GM18505 (cell line): ENCODE measurements around the gene FEM1B.

Experiments used
- ATAC-seq: cut with Tn5 transposase; IDR thresholded peaks from one replicate; pipeline ENCODE4 v1.9.1; 2021; ENCODE audit not compliant: unreplicated experiment
- POLR2A ChIP-seq: IDR thresholded peaks from 4 replicates; pipeline ENCODE4 v1.6.1; 2011; ENCODE audit warnings: borderline replicate concordance; ENCODE audit not compliant: insufficient read depth, insufficient read length; ENCODE audit errors: extremely low read depth

The FEM1B gene

GRCh38 chr15:68312701-68313204 is 35.2 kb downstream of the FEM1B start:
- TF ChIP-seq POLR2A, result no peak
- no peak for ATAC-seq

GRCh38 chr15:68313501-68314410 is 36.2 kb downstream of the FEM1B start:
- ATAC-seq, result no peak
- no peak for TF ChIP-seq POLR2A

GRCh38 chr15:68314563-68314962 is 37.0 kb downstream of the FEM1B start:
- no peak for ATAC-seq
- no peak for TF ChIP-seq POLR2A

- no peak for TF ChIP-seq POLR2A
- no peak for ATAC-seq
Observed at GRCh38 chr15:68315035-68315434, 37.5 kb downstream of the FEM1B start.

GRCh38 chr15:68315495-68316031 is 38.0 kb downstream of the FEM1B start:
- ATAC-seq, result no peak
- no peak for TF ChIP-seq POLR2A

- ATAC-seq, result no peak
- no peak for TF ChIP-seq POLR2A
Observed at GRCh38 chr15:68316061-68316804, 38.7 kb downstream of the FEM1B start.

GRCh38 chr15:68317281-68318007 is 39.9 kb downstream of the FEM1B start:
- ATAC-seq, result no peak
- no peak for TF ChIP-seq POLR2A

GRCh38 chr15:68318008-68318835 is 40.7 kb downstream of the FEM1B start:
- no peak for TF ChIP-seq POLR2A
- ATAC-seq, result no peak

GRCh38 chr15:68318931-68319909 is 41.7 kb downstream of the FEM1B start:
- no peak for ATAC-seq
- no peak for TF ChIP-seq POLR2A

- no peak for ATAC-seq
- no peak for TF ChIP-seq POLR2A
Observed at GRCh38 chr15:68319997-68320396, 42.5 kb downstream of the FEM1B start.

- no peak for TF ChIP-seq POLR2A
Observed at GRCh38 chr15:68321229-68321628, 43.7 kb downstream of the FEM1B start.

More at GRCh38 chr15:68321229-68321628, 43.7 kb downstream of the FEM1B start:
- no peak for ATAC-seq
